Neutrophil (primary cell): ENCODE results near the gene DNTTIP2.

ENCODE experiments used
- H3K27ac ChIP-seq: fragments of 200-600 bp; sonication (generic); 2 replicates; pipeline ENCODE4 v1.5.1; 2016; ENCODE audit warnings: mild to moderate bottlenecking, moderate library complexity
- H3K27me3 ChIP-seq: fragments of 200-600 bp; sonication (generic); 2 replicates; pipeline ENCODE4 v1.6.0; 2016; ENCODE audit warnings: mild to moderate bottlenecking
- H3K36me3 ChIP-seq: fragments of 200-600 bp; sonication (generic); 2 replicates; pipeline ENCODE4 v1.5.1; 2017
- H3K4me1 ChIP-seq, 2 experiments: fragments of 200-600 bp in 1 of 2; sonication (generic) in 1 of 2; 1 replicate in 1 of 2; 2 replicates in 1 of 2; pipeline versions ENCODE4 v1.5.1 to v1.6.1; 2013 to 2016; ENCODE audit warnings: low read depth in 1 of 2, low read length in 1 of 2, mild to moderate bottlenecking in 1 of 2, moderate library complexity in 1 of 2; ENCODE audit not compliant: control insufficient read depth in 1 of 2, insufficient read depth in 1 of 2
- H3K4me3 ChIP-seq, 2 experiments: fragments of 200-600 bp in 1 of 2; sonication (generic) in 1 of 2; 1 replicate in 1 of 2; 2 replicates in 1 of 2; pipeline ENCODE4 v1.5.1; 2013 to 2016; ENCODE audit warnings: low read depth in 1 of 2, low read length in 1 of 2, mild to moderate bottlenecking in 1 of 2, moderate library complexity in 1 of 2
- H3K9me3 ChIP-seq: fragments of 200-600 bp; sonication (generic); 2 replicates; pipeline ENCODE4 v1.5.1; 2016
- CTCF ChIP-seq: fragments of 200-600 bp; sonication (generic); IDR thresholded peaks from 2 replicates; pipeline ENCODE4 v1.5.1; 2016; ENCODE audit warnings: antibody characterized with exemption

Gene DNTTIP2

GRCh38 chr1:93909146-93910050 is 30.4 kb upstream of the DNTTIP2 start, which contains the start of gene GCLM:
TSS of gene GCLM (minus strand) at chr1:93909430. CDS start at chr1:93909163, 267 bp downstream.
- Histone ChIP-seq H3K27me3 (no peaks in the 10 kb centered on the region), H3K4me1 (peaks cover 48 to 51% of the 10 kb centered on the region in 2 experiments), H3K27ac (peak within 1 kb of the TSS; percentile 94), H3K4me3 (peak within 1 kb of the TSS; percentile 81 to 84), H3K36me3 (no peaks in the 10 kb centered on the region), H3K9me3 (no peaks in the 10 kb centered on the region)
- TF ChIP-seq CTCF, result peak; percentile 84

DNA sequence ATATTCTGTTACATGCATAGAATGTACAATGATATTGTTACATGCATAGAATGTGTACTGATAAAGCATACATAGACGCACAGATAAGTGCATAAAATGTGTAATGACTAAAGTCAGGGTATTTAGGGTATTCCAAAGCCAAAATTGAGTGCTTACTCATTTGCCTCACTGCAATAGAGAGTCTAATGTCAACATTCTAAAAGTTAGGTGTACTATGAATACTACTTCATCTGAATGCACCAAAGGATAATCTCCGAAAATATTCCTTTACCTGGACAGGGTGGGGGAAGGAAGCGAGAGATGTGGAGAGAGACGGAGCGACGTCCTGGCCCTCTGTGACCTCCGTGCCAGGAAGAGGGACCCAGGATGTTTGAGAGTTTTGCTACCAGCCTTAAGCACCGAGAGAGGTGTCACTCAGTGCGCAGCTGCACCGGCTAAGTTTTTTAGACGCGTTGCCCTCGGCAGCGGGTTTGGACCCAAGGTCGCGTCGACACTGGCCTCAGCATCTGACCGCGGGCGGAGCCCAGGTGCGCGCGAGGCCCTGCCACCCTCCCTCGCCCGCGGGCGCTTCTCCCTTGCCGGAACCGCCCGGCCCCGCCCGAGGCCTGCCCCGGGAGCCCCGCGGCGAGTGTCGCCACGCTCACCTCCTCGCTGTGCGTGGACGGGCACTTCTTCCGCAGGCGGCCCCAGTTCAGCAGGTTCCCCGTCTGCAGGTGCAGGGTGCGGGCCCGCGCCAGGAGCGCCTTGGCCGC is 29.6 kb upstream of the DNTTIP2 start:
- no peak for TF ChIP-seq CTCF
- H3K27ac ChIP-seq, result peak overlapping the region; percentile 94
- peak overlapping the region; percentile 81 to 84 for H3K4me3 ChIP-seq

DNA sequence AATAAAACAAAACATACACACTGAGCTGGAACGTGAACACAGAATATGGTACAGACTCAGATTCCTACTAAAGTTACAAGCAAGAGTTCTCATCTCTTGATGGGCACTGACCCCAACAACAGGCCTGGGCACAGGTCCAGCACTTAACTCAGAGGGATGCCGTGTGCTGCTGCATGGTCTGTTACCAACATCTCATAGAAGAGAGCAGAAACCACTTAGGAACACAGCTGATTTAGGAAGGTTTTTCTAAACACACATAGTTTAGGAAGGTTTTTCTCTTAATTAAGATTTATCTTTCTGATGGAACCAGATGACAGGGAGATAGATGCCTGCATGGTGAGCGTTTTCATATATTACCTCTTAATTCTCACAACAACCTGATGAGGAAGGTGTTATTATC is 28.7 kb upstream of the DNTTIP2 start:
- Histone ChIP-seq H3K27ac (peak overlapping the region; percentile 94), H3K27me3 (no peaks in the 10 kb centered on the region), H3K9me3 (no peaks in the 10 kb centered on the region), H3K4me1 (peaks cover 58 to 62% of the 10 kb centered on the region in 2 experiments), H3K4me3 (peak overlapping the region in 1 of 2 experiments; percentile 81), H3K36me3 (no peaks in the 10 kb centered on the region)
- TF ChIP-seq CTCF, result no peak

More for the DNA sequence above, 29.6 kb upstream of the DNTTIP2 start:
- Histone ChIP-seq H3K9me3 (no peaks in the 10 kb centered on the region), H3K36me3 (no peaks in the 10 kb centered on the region), H3K27me3 (no peaks in the 10 kb centered on the region), H3K4me1 (peaks cover 57 to 59% of the 10 kb centered on the region in 2 experiments)

- Histone ChIP-seq H3K4me3 (no peak overlapping the region), H3K4me1 (peaks cover 58 to 62% of the 10 kb centered on the region in 2 experiments), H3K27ac (no peak overlapping the region), H3K9me3 (no peaks in the 10 kb centered on the region), H3K36me3 (no peaks in the 10 kb centered on the region), H3K27me3 (no peaks in the 10 kb centered on the region)
- TF ChIP-seq CTCF, result no peak
Observed at GRCh38 chr1:93906480-93906879, 27.5 kb upstream of the DNTTIP2 start.

DNA sequence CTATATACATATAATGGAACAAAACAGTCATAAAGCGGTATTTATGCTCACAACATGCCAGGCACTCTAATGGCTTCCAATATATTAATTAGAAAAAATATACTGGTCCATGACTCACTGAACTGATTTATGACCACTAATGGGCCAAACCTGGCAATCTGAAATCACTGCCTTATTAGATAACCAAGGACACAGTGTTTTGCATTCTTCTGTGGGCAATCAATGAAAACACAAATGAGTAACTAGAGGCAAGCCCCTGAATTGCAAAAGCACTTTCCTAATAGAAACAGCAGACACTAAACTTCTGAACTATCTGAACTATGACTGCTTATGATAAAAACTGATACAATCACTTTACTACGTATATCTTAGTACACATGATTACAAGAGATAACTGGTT is 26.7 kb upstream of the DNTTIP2 start:
- peaks cover 58 to 62% of the 10 kb centered on the region in 2 experiments for H3K4me1 ChIP-seq
- H3K4me3 ChIP-seq, result no peak overlapping the region
- no peak for TF ChIP-seq CTCF
- H3K9me3 ChIP-seq, result no peaks in the 10 kb centered on the region
- no peaks in the 10 kb centered on the region for H3K27me3 ChIP-seq
- H3K36me3 ChIP-seq, result no peaks in the 10 kb centered on the region
- H3K27ac ChIP-seq, result no peak overlapping the region
